Rectal smooth muscle tissue (tissue), 1 donor: Measurements from ENCODE around the gene GPR161.

Experiments used
- H3K27ac ChIP-seq: one replicate; pipeline ENCODE4 v1.7.0; 2013; ENCODE audit warnings: low read depth, low read length, inconsistent platforms
- H3K27me3 ChIP-seq: one replicate; pipeline ENCODE4 v1.7.0; 2013; ENCODE audit warnings: low read length; ENCODE audit not compliant: control insufficient read depth, insufficient read depth
- H3K36me3 ChIP-seq: one replicate; pipeline ENCODE4 v1.7.0; 2013; ENCODE audit warnings: low read length; ENCODE audit not compliant: control insufficient read depth, insufficient read depth
- H3K4me1 ChIP-seq: one replicate; pipeline ENCODE4 v1.7.0; 2013; ENCODE audit warnings: low read length; ENCODE audit not compliant: control insufficient read depth, insufficient read depth
- H3K4me3 ChIP-seq: one replicate; pipeline ENCODE4 v1.7.0; 2013; ENCODE audit warnings: low read length
- H3K9ac ChIP-seq: one replicate; pipeline ENCODE4 v1.7.0; 2013; ENCODE audit warnings: low read length

Gene GPR161

DNA sequence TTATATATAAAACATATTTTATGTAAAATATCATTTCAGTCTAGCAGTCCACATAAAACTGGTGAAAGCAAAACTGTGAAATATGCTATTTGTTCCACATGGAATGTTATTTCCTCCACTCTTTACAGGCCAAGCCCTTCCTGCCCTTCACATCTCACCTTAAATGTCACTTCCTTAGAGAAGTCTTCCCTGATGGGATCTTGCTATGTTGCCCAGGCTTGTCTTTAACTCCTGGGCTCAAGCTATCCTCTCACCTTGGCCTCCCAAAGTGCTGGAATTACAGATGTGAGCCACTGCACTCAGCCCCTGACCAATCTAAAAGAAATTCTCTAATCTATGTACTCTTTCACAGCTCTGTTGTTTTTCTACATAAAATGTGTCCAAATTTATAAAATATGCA is 2.3 kb upstream of the GPR161 start:
- Histone ChIP-seq H3K27me3 (no peaks in the 10 kb centered on the region), H3K36me3 (no peaks in the 10 kb centered on the region), H3K27ac (no peak overlapping the region), H3K4me3 (no peak overlapping the region), H3K9ac (no peak overlapping the region), H3K4me1 (peaks cover 3% of the 10 kb centered on the region)

DNA sequence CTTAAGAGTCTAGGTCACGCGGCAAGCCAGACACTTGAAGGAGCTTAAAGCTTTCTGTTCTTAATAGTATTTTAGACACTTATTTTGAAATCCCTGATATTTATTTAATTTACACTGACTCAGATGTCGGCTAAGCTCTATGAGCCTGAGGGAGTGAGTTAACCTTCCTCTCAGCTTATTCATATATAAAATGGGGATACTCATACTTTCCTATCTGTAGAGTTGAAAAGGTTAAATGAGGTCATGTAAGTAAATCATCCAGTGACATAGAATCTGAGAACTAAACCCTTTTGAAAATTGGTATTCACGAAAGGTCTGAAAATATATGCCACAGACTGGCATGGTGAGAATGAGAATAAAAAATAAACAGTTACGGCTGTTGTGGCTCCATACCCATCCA is 1.4 kb upstream of the GPR161 start:
- Histone ChIP-seq H3K9ac (no peak overlapping the region), H3K36me3 (no peaks in the 10 kb centered on the region), H3K27ac (peak overlapping the region; percentile 91), H3K4me3 (no peak overlapping the region), H3K27me3 (no peaks in the 10 kb centered on the region), H3K4me1 (peaks cover 3% of the 10 kb centered on the region)

DNA sequence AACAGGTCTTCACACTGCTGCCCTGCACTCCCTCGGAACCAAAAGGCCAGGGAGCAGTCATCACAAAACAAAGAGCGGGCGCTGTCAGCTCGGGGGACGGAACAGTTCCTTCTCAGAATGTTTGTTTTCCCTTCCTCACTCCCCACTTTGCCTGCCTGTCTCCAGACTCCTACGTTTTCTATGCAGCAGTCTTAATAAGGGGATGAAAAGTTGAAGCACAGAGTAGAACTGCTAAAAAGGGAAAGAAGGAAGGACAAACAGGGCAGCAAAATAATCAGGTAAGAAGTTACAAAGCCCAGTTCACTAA is 738 bp upstream of the GPR161 start:
- Histone ChIP-seq H3K36me3 (no peaks in the 10 kb centered on the region), H3K27ac (peak overlapping the region; percentile 91), H3K4me1 (peaks cover 3% of the 10 kb centered on the region), H3K4me3 (peak overlapping the region; percentile 82), H3K27me3 (no peaks in the 10 kb centered on the region), H3K9ac (peak overlapping the region; percentile 21)

DNA sequence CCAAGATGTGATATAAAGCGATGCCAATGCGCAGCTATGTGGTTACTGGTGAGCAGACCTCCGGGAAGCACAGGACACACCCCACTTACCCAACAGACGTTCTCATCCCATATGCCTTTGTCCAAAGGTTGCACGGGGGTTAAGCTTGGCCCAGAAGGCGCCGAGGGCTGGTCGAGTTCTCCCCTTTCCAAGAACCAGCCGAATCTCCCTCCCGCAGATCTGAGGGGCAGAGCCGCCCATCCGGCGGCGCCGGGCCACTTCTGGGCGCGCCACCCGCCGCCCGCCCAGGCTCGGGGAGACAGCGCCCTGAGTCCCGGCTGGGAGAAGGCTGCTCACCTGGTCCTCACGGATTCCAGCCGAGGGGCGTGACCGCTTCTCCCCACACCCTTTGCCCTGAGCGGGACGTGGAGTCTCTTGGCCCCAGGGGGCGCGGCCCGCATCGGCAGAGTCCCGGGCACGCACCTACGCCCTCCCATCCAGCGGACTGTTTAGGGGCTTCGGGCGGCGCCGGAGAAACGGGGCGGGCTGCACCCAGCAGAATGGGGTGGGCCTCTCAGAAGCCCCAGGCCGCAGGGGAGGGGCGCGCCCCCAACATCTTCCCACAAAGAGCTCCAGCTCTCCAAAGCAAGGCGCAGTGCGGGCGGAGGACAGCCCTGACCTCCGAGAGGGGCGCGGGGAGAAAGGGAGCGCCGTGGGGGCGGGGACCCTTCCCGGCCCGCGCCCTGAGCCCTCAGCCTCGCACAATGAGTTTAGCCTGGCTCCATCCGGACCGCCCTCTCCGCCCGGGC is 615 bp downstream of the GPR161 start:
- Histone ChIP-seq H3K9ac (no peak overlapping the region), H3K4me3 (peak overlapping the region; percentile 42), H3K36me3 (no peaks in the 10 kb centered on the region), H3K27me3 (no peaks in the 10 kb centered on the region), H3K4me1 (peaks cover 3% of the 10 kb centered on the region), H3K27ac (peak overlapping the region; percentile 76)

DNA sequence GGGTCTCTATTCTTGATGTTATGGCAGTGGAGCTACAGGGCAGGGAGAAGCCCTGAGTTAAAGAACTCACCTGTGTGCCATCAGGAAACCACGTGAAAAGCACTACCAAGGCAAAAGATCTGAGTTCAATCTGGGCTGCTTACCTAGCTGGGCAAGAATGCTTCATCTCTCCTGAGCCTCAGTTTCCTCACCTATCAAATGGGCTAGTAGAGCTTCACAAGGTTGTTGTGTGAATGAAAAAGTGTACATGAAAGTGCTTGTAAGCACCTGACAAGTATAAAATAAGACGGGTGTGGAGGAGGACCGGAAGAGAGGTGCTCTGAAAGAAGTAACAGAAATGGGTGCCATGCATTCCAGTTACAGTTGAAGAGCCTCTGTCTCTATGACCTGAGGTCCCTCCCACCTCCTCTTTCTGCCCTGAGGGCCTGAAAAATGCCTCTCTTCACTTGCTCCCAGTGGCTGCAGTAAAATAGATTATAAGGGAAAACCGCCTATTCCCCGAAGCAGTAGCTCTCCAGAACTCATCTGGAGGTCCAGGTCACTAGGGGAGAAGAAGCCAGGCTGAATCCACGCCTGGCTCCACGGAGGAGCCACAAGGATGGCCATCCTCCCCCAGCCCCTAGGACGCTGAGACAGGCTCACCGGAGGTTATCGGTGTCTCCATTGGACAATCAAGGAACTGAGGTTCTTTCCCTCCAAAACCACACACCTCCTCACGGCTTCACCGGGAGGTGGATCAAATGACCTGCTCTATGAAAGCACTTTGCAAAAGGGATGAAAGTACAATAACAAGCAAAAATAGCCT is 1.4 kb downstream of the GPR161 start:
- Histone ChIP-seq H3K9ac (no peak overlapping the region), H3K36me3 (no peaks in the 10 kb centered on the region), H3K27ac (no peak overlapping the region), H3K27me3 (no peaks in the 10 kb centered on the region), H3K4me3 (peak overlapping the region; percentile 42), H3K4me1 (peaks cover 3% of the 10 kb centered on the region)

DNA sequence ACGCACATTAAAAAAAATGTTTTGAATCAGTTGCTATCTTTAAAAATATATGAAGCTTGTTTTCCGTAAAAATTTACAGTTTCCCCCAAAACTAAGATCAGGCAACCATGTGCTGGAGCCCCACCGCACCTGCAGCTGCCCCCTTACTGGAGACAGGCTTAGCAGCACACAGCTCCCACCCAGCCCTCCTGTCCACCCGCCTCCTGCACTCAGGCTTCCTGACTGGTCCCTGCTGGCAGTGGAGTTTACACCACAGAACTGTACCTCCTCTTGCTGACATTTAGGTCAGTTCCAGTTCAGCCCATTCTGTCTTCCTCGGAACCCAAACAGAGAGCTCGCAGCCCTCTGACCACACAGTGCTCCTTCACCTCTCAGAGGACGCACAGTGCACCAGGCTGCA is 2.1 kb downstream of the GPR161 start:
- Histone ChIP-seq H3K4me1 (peaks cover 3% of the 10 kb centered on the region), H3K9ac (no peak overlapping the region), H3K4me3 (no peak overlapping the region), H3K27ac (no peak overlapping the region), H3K36me3 (no peaks in the 10 kb centered on the region), H3K27me3 (no peaks in the 10 kb centered on the region)

DNA sequence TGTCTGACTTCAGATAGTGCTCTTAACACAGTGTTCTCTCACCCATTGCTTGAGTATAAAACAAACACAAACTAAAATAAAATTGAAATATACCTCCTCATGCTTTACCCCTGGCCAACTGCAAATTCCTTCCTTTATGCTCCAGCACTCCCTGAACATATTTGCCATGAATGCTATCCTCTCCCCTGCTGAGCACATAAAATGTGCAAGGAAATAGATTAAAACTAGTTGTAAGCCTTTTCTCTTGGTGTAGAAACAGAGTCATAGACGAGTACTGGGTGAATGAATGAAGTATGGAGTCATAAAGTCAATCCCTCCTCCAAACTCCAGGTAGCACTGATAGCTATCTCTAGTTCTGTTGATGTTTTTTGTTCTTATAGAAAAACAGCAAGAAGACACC is 2.6 kb downstream of the GPR161 start:
- H3K4me1 ChIP-seq = peaks cover 3% of the 10 kb centered on the region

DNA sequence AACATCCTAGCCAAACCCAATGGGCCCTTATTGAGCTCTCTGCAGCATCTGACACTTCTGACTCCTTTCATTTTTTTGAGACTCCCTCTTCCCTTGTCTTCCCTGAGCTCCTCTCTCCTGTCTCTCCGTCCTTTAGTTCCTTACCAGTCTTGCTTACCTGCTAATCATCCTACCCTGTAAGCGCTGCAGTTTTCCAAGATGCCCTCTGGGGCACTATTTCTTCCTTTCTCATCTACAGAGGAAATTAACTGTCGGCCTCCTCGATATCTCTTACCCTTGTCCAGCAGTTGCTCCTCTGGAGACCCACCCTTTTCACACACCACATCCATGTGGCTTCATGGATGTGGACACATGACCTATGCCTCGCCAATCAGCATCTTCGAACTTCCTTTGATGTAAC is 6.8 kb downstream of the GPR161 start:
- H3K4me3 ChIP-seq = no peak overlapping the region
- no peak overlapping the region for H3K27ac ChIP-seq
- no peak overlapping the region for H3K9ac ChIP-seq
- no peaks in the 10 kb centered on the region for H3K27me3 ChIP-seq
- no peaks in the 10 kb centered on the region for H3K4me1 ChIP-seq
- H3K36me3 ChIP-seq = no peaks in the 10 kb centered on the region

More for the DNA sequence above, 2.6 kb downstream of the GPR161 start:
- no peak overlapping the region for H3K27ac ChIP-seq
- no peak overlapping the region for H3K9ac ChIP-seq
- no peaks in the 10 kb centered on the region for H3K36me3 ChIP-seq
- H3K4me3 ChIP-seq = no peak overlapping the region
- H3K27me3 ChIP-seq = no peaks in the 10 kb centered on the region

DNA sequence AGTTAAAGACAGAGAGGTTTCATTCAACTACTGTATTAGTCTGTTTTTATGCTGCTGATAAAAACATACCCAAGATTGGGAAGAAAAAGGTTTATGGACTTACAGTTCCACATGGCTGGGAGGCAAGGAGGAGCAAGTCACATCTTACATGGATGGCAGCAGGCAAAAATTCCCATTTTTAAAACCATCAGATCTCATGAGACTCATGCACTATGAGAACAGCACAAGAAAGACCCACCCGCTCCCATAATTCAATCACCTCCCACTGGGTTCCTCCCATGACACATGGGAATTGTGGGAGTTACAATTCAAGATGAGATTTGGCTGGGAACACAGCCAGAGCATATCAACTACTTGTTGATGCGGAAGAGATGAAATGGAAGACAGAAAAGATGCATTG is 9.2 kb downstream of the GPR161 start:
- Histone ChIP-seq H3K9ac (no peak overlapping the region), H3K4me1 (no peaks in the 10 kb centered on the region), H3K4me3 (no peak overlapping the region), H3K27ac (no peak overlapping the region), H3K36me3 (no peaks in the 10 kb centered on the region), H3K27me3 (no peaks in the 10 kb centered on the region)

DNA sequence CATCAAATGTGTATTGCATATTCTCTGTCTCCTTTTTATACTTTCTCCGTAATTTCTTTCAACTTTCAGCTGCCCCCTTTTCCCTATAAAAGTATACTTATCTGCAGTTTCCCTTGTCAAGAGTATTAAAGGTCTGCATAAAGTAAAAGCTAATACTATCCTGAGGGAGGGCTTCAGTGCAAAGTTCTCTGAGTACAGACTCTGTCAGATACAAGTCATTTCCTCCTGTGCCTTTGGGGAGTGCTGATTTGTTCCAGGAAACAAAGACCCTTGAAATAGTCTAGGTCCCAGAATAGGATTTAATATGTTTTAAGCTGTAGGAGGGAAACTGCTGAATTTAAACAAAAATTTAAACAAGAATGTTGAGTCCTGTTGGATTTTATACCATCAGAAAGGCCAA is 11.7 kb downstream of the GPR161 start:
- Histone ChIP-seq H3K27ac (no peak overlapping the region), H3K36me3 (no peaks in the 10 kb centered on the region), H3K4me1 (peaks cover 12% of the 10 kb centered on the region), H3K4me3 (no peak overlapping the region), H3K9ac (no peak overlapping the region), H3K27me3 (no peaks in the 10 kb centered on the region)

DNA sequence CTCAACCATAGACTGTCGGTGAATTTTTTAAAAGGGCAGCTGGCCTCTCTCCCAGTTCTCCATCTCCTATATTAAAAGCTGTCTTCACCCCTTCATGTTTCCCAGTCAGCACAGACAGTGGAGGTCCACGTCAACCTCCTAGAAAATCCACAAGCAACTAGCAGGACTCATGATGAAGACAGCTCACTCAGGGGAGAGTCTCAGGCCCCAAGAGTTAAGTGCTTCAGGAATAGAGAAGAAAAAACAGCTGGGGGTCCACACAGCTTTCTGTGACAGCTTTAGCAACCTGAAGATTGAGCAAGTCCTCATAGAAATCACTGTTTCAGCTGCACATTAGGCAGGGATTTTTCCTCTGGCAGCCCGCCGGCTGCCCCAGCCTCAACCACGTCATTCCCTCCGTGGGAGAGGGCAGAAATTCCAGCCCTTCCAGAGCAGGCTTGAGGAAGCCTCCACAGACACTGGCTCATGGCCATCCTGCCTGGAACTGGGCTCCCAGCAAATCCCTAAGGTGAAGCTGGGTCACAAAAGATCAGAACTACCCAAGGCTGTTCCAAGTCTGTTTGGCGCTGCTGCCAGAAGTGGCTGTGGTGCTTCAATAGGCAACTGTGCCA is 15.2 kb downstream of the GPR161 start:
- H3K27ac ChIP-seq = peak overlapping the region; percentile 64
- H3K9ac ChIP-seq = no peak overlapping the region
- no peaks in the 10 kb centered on the region for H3K27me3 ChIP-seq

DNA sequence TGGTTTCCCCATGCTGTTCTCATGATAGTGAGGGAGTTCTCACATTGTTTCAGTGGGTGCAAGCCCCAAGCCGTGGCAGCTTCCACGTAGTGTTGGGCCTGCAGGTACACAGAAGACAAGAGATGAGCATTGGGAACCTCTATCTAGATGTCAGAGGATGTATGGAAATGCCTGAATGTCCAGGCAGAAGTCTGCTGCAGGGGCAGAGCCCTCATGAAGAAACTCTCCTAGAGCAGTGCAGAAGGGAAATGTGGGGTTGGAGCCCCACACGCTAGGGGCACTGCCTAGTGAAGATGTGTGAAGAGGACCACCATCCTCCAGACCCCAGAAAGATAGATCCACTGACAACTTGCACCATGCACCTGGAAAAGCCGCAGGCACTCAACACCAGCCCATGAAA is 17.0 kb downstream of the GPR161 start:
- Histone ChIP-seq H3K27ac (no peak overlapping the region), H3K27me3 (no peaks in the 10 kb centered on the region), H3K36me3 (no peaks in the 10 kb centered on the region), H3K4me3 (no peak overlapping the region), H3K4me1 (peaks cover 12% of the 10 kb centered on the region), H3K9ac (no peak overlapping the region)

More for the DNA sequence above, 15.2 kb downstream of the GPR161 start:
- Histone ChIP-seq H3K4me3 (no peak overlapping the region), H3K4me1 (peaks cover 12% of the 10 kb centered on the region), H3K36me3 (no peaks in the 10 kb centered on the region)
